Renal cortical epithelial cell (primary cell): ENCODE data around the gene CLTB. TPM values are rescaled to one million over a fixed set of nuclear protein-coding genes. Genes with fewer than 3 reads are reported as not detected.

Experiments
- DNase-seq: peaks from one replicate; pipeline ENCODE4 v3.0.0-alpha.2; 2011; ENCODE audit warnings: low read depth
- total RNA-seq: library from RNA; depleted of rRNA; stranded (reverse); fragments of >200 nt; gene quantifications from 2 replicates; pipeline ENCODE4 v1.2.3, GENCODE V29; 2014

Gene CLTB
- total RNA-seq, 1 donor from 2014 or later = 77.4 TPM

DNA sequence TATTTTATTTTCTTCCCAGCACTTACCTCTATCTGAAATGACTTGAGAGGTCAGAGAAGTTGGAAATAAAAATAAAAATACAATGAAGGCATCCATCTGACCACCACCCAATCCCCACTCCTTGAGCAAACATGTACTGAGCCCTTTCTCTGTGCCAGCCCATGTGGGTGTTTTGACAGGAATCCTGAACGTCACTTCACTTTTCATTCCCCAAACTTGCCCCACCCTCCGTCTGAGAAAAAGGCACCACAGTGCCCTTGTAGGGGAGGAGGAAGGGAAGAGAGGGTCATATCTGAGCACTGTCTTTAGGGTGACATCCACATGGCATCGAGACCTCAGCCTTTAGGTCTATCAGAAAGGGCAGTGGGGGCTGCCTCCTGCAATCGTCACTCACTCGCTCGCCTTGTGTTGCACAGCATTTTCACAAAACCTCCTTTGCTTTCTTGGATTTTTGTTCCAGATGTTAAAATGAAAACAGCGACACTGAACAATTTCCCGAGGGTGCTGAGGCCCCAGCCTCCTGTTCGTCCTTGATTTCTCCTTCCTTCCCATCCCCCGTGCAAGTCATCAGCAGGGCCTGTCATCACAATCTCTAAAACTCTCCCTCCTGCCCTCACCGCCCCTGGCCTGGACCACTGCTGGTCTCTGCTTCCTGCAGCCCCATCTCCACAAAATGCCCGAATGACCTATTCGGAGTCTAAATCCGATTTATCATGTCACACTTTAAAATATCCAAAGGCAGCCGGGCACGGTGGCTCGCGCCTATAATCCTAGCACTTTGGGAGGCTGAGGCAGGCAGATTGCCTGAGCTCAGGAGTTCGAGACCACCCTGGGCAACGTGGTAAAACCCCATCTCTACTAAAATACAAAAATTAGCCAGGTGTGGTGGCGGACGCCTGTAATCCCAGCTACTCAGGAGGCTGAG is 14.8 kb downstream of the CLTB start:
- DNase-seq = no peak

DNA sequence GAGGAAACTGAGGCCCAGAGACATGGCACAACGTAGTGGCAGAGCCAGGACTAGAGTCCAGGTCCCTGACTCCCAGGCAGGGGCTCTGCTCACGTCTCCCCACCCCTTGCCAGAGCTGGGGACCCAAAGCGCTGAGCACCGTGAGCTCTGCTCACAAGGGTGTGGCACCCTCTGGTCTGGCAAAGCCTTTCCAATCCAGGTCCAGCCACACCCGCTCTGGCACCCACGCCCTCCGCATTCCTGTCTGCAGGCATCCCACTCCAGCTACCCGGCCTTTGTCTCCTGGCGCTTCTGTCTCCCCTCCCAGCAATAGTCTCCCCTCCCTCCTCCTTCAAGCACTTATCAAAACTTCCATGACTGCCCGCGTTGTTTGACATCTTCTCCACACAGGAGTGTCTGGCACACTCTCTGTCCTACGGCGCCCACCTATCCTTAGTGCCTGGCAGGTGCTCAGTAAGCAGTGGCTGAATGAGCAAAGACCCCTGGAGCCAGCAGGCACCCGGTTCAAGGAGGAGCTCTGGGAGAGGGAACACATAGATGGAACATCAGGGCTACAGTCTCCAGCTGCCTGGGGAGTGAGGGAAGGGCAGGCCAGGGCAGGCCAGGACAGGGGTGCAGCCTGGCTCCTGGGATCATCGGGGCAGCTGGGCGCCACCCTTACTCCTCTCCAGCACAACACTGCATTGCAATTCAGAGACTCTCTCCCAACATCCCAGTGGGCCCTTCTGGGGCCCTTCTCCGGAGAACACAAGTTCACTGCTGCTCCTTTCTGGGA is 15.8 kb downstream of the CLTB start:
- DNase-seq = no peak

DNA sequence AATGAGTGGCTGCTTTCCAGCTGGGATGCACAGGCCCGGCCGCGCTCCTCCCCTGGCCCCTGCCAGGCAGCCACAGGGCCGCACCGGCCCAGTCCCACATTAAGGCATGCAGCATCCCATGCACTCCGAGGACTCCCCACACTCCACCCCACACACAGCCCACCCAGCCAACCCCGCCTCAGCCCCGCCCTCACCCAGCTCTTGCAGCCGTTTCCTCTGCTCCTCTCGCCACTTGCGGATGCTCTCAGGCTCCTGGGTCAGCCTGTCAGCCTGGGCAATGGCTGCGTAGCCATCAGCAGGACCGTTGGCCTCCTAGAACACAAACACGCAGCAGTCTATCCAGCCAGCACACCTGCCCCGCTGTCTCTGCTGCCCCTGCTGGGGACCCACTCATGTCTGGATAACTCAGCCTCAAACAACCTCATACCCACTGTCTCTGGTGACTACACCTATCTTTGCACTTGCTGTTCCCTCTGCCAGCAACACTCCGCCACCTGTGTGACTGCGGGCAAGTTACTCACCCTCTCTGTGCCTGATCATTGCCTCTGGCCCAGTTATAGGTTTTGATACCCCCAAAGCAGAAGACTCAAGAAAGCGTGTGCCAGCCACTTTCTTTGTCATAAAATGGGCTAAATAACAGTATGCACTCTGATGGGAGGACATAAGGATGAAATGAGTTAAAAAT is 18.5 kb downstream of the CLTB start:
- no peak for DNase-seq

DNA sequence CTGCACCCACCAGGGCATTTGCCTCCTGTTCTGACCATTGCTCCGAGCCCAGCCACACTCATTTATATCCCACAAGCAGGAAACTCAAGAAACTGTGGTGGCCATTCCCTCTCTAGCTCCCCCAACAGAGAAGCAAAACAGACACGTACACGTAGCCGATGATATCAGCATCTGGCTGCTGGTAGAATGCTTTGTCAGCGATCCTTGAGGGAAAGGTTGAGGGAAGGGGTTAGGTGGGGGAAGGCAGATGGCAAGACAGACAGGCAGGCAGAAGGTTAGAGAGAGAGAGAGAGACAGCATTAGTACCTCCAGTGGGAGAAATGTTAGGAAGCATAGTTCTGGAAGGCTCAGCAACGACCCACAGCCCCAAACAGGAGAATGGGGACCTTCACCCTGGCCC is 20.0 kb downstream of the CLTB start:
- no peak for DNase-seq

DNA sequence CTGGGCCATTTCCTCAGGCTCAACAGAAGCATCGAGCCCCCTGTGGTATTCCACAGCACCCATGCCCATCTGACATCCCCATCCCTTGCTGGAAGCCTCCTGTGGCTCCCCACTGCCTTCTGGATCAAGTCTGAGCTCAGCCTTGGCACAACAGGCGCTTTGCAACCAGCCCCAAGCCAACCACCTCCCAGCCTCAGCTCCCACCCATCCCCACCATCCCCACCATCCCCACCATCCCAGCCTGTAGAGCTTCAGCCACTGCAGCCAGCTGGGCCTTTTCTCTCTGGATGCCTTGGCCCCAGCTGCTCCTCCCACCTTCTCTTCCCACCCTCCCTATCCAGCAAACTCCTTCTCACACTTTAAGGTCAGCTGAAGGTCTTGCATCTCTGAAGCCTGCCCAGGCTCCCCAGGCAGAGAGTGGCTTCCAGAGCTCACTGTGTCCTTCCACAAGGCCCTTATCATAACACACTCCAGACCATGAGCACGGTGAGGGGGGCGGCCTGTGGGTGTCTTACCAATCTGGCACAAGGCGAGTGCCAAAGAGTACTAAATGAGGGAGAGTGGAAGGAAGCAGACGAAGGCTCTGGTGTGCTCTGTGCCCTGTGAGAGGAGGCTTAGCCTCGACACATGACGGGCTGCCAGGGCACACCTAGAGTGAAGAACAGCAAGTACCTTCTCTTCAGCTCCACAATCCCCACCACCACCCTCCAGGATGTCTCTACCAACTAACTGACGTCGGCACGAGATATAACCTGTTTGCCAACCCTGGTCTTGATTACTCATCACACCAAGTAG is 21.3 kb downstream of the CLTB start:
- no peak for DNase-seq

DNA sequence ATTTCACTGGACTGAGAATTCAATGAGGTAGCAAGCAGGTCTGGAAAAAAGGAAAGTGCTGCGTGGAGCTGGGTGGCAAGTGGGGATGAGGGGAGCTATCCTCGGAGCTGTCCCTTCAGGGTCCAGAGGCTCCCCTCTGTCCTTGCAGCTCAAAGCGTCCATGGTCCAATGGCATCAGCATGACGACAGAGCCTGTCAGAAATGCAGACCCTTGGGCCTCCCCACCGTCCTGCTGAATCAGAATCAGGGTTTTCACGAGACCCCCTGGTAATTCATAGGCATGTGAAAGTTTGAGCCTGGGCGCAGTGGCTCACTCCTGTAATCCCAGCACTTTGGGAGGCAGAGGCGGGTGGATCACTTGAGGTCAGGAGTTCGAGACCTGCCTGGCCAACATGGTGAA is 22.2 kb downstream of the CLTB start:
- DNase-seq = no peak

DNA sequence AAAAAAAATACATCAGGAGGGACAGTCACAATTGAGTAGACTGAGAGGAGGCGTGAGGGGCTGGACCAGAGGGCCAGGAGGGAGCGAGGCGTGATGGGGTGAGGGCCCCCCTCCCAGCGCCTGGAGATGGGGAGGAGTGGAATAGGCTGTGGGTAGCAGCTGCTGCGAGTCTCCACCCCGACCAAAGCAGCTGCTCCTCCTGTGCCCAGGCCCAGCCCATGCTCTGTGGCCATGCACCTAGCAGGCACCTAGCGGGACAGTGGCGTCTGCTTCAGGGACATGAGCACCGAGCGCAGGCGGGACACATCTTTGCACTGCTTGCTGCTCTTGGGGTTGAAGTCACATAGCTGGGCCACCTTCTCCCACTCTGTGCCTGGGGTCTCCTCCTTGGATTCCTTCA is 23.8 kb downstream of the CLTB start:
- DNase-seq = no peak

DNA sequence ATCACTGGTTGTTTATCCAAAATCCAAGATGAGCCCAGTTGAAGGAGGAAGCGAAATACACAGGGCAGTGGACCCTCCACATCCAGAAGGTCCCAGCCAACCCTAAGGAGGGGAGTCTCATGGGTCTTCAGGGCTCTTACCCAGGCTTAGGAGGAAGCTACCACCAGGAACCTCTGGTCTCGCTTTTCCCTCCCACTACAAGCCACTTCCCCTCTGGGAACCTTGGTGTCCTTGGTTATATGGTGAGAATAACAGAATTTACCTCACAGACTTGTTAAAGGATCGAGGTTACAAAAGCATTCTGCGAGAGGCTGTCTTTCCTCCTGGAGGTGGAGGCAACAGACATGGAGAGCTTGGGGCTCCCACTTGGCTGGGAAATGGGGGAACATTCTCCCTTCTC is 24.3 kb downstream of the CLTB start:
- no peak for DNase-seq

DNA sequence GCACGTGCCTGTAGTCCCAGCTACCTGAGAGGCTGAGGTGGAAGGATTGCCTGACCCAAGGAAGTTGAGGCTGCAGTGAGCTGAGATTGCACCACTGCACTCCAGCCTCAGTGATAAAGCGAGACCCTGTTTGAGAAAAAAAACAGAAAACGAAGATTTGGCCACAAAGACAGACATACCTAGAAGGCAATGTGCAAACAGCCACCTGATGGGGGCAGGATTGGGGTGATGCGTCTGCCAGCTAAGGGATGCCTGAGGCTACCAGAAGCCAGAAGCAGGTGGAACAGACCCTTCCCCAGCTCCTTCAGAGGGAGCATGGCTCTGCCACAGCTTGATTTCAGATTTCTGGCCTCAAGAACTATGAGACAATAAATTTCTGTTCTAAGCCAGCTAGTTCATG is 24.9 kb downstream of the CLTB start:
- no peak for DNase-seq

DNA sequence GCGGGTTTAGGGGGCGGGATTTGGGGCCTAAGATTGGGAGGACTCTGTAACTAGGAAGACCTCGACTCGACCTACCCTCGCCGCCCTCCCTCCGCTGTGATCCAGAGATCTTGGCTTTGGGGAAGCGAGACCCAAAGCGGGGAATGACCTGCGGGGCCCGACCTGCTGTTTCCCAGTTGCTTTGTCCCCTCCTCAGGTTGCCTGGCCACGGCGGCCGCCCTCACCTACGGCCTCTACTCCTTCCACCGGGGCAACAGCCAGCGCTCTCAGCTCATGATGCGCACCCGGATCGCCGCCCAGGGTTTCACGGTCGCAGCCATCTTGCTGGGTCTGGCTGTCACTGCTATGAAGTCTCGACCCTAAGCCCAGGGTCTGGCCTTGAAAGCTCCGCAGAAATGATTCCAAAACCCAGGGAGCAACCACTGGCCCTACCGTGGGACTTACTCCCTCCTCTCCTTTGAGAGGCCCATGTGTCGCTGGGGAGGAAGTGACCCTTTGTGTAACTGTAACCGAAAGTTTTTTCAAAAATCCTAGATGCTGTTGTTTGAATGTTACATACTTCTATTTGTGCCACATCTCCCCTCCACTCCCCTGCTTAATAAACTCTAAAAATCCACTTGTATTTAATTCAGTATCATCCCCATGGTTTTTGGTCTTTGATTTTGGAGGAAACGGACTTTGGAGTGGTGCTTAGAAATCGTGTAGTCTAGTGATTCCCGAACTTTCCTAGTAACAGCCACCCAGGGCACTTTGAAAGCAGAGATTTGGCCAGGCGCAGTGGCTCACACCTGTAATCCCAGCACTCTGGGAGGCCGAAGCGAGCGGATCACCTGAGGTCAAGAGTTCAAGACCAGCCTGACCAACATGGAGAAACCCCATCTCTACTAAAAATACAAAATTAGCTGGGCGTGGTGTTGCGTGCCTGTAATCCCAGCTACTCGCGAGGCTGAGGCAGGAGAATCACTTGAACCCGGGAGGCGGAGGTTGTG is 26.9 kb downstream of the CLTB start:
- DNase-seq = no peak

DNA sequence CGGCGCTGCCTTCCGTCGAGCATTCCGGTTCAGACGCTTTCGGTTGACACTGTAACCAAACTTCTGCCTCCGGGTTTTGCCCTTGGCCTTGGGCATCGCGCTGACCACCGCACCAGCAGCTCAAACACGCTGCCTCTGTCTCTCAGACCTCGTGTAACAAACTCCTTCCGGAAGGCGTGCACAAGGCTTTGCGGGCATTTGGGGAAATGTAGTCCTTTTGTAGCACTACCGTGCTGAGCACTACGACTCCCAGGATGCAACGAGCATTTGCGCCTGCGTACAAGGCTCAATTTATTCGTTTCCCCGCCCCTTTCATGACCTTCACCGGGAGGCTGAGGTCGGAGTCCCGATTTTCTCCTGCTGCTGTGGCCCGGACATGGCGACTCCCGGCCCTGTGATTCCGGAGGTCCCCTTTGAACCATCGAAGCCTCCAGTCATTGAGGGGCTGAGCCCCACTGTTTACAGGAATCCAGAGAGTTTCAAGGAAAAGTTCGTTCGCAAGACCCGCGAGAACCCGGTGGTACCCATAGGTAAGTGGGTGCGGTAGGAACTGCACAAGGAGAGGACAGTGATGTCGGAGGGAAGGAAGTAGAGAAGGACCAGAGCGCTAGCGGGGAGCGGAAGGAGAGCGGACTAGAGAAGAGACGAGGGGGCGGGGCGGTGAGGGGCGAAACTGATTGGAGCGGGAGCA is 27.8 kb downstream of the CLTB start, which contains the start of the genes HIGD2A and NOP16:
TSS of gene HIGD2A (plus strand) at position 308 of the 691 bp plus-strand sequence. CDS start at position 377, 69 bp downstream.
TSS of gene NOP16 (minus strand) at position 155 of the 691 bp plus-strand sequence. CDS start at position 96, 59 bp downstream.
- DNase-seq = peak; percentile 98

DNA sequence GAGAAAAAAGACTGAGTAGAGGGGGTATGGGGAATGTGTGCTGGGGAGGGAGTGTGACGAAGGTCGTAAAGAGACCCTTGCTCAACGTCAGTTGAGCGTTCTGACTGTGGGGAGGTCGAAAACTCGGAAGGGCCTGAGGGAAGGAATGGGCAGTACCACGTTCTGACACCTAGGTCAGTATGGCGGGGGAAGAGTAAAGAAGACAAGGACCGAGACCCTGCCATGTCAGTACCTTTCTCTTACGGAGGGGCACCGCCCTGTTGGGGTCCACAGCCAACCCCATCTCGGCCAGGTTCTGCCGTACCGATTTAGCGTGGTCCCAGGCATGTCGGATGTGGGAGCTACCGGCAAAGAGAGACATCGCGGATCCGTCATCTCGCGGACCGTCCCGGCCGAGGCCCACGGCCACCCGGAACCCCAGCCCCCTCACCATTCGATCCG is 28.3 kb downstream of the CLTB start:
- DNase-seq = peak; percentile 19

DNA sequence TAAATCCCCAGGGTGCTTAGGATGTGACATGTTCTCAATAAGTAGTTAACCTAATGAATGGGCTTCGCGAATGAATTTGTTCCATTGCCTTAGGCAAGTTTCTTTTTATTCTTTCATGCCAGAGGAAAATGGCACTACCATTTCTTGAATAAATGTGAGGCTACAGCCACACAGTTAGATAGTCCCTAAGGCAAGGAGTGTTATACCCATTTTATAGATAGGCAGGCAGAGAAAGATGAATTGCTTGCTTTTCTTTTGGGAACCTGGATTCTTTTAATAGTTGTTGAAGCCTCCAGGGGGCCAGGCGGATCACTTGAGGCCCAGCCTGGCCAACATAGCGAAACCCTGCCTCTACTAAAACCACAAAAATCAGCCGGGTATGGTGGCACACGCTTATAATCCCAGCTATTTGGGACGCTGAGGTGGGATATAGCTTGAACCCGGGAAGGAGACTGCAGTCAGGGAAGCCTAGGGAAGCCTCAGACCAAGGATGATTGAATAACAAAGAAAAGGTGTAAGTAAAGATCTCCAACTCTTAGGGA is 28.9 kb downstream of the CLTB start:
- no peak for DNase-seq

DNA sequence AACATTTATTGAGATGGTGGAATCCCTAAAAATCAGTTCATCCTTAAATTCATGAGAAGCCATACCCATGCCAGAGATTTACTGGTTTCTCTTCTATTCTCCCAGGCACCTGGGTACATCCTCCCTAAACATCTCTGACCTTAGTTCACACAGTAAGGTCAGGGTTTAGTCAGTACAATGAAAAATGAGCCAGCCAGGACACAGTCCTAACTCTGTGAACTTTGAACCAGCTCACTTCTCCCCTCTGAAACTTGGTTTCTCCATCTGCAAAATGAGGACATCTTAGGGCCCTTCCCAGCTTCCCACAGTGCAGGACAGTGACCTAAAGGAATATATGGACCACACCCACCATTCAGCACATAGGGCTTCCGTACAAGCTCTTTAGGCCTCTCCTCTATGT is 29.8 kb downstream of the CLTB start:
- no peak for DNase-seq

DNA sequence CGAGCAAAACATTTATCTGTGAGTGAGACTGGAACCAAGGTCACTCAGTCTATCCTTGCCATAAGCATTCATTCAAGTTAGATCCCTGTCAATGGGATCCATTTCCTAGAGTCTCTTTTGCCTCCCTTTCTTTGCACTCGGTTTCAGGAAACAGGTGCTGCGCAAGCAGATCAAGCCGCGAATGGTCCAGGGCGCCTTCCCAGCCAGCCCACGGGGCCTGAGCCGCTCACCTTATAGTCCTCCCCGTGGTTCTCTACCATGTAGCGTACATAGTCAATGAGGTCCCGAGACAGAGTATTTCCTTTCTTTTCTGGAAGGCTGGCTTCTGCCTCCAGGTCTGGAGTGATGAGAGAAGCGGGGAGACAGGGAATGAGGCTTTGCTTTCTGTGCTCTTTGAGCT is 31.3 kb downstream of the CLTB start:
- DNase-seq = no peak

DNA sequence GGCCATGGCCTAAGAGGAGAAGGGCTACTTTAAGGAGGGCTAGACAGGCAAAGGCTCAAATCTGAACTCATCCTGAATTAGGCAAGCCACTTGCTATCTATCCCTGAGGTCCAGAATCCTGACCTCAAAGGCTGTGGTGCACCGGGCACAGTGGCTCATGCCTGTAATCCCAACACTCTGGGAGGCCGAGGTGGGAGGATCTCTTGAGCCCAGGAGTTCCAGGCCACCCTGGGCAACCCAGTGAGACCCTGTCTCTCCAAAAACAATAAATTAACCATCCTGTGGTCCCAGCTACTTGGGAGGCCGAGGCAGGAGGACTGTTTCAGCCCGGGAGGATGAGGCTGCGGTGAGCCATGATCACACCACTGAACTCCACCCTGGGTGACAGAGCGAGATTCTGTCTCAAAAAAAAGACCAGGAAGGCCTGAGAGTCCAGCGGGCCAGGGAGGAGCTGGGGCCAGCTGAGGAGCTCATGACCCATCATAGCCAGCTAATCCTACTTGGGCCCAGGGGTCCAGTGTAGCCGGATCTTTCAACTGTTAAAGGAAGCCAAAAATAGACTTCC is 31.9 kb downstream of the CLTB start:
- no peak for DNase-seq

DNA sequence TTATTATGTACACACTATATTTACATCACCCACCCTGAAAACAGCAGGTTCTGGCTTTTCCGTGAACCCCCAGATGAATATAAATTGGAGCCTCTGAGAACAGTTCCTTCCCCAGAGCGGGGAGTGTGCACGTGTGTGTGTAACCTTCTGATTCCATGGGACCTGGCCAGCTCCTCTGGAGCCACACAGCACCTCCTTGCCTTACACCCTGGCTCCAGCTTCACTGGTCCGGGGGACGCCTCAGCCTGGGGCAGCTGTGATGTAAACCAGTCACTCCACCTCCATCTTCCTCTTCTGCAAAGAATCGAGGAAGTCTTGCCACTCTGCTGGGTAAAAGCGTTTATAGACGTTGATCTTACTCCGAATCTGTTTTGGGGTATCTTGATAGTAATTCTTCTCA is 32.4 kb downstream of the CLTB start:
- no peak for DNase-seq

DNA sequence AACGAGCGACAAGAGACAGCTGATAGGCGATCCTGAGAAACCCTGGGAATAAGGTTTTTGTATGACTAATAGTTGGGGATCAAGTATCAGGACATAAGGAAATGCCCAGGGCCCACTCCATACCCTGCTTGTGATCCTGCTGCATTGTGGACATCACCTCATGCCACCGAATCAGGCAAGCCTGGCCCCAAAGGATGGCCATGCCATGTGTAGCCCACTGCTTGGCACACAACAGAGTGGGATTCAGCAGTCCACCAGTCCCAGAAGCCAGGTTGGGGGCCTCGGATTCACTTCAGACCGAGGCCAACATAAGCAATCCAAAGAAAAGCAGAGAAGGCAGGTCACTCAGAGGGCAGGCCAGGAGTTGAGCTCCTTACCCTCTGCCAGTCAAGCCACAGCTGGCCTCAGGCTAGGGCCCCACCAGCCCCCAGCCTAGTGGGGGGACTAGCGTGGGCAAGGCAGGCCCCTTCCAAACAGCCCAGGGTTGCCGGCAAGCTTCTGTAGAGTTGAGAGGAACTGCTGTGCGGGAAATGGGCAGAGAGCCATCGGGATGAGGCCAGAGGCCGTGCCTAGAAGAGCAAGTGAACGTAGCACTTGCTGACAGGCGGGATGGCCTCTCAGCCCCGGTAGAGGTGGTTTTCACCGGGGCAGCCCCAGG is 33.0 kb downstream of the CLTB start:
- no peak for DNase-seq
